ENCODE measurements around the gene HLA-DMB.

DNA sequence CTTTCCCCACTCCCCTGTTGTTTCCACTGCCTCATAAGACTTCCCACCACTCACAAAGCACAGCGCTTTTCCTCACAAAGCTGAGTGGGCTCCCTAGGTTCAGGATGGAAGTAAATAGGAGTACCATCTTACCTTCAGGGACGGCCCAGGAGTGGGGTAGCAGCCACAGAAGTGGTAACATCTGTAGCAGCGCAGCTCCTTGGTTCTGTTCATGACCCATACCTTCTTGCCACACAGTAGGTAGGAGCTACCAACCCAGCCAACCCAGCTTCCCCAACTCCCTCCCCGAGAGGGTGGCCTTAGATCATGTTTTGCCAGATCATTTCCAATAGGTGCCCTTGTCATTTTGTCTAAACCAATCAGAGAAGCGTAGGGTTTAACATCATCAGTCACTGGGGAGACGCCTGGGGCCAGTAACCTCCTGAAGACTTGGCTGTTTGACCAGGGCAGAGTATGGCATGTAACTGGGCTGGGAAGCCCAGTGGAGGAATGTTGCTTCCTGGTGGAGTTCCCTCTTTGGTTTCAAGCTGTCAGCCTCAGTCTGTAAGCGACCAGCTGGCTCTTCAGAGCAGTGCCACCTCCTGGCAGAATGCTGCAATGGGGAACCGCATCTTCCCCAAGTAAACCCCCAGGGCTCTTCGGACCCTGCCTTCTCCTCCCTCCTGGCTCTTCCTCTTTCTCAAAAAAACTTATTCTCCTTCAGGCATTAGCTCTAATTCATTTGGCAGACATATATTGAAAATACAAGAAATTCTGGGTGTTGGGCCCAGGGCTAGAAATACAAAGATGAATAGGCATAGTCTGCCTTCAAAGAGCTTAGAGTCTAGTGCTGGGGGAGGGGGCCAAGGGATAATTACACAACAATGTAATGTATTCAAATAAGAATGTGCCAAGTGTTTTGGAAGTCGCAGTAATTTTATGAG, 12.2 kb upstream of the HLA-DMB start, which contains the start of gene HLA-DMA:
- TF ChIP-seq, protein P1, sequence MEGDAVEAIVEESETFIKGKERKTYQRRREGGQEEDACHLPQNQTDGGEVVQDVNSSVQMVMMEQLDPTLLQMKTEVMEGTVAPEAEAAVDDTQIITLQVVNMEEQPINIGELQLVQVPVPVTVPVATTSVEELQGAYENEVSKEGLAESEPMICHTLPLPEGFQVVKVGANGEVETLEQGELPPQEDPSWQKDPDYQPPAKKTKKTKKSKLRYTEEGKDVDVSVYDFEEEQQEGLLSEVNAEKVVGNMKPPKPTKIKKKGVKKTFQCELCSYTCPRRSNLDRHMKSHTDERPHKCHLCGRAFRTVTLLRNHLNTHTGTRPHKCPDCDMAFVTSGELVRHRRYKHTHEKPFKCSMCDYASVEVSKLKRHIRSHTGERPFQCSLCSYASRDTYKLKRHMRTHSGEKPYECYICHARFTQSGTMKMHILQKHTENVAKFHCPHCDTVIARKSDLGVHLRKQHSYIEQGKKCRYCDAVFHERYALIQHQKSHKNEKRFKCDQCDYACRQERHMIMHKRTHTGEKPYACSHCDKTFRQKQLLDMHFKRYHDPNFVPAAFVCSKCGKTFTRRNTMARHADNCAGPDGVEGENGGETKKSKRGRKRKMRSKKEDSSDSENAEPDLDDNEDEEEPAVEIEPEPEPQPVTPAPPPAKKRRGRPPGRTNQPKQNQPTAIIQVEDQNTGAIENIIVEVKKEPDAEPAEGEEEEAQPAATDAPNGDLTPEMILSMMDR (IDR thresholded peaks at IDR 0.05): peak; percentile 58 to 79
- TF ChIP-seq EP300 (IDR thresholded peaks at IDR 0.05): no peak
